ENCODE measurements around the gene ZDHHC21.

GRCh38 chr9:14618836-14619420 lies 74.3 kb downstream of the ZDHHC21 start:
- no peak for TF ChIP-seq CTCF (IDR thresholded peaks at IDR 0.05)
- no peak for TF ChIP-seq POLR2A (IDR thresholded peaks at IDR 0.05)
